ENCODE data around the gene HMG20A. TPM values are rescaled to one million over a fixed set of nuclear protein-coding genes. Genes with fewer than 3 reads are reported as not detected.

The HMG20A gene
- total RNA-seq, 4 donors from 2014 or later, result 33.1 to 48.7 (median 40.5) TPM

DNA sequence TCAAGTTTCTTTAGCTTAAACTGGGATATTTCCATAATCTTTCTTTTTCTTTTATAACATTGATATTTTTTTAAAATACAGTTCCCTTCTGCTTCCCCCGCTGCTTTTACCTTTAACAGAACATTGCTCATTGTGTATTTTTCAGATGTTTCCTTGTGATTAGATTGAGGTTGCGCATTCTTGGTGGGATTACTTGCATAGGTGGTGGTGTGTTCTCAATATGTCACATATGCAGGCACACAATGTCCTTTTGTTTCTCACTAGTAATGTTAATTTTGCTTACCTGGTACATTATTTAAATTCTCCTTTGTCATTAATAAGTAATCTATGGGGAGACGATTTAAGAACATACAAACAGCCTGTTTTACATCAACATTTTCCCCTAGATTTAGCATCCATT is 48.2 kb downstream of the HMG20A start:
- TF ChIP-seq CTCF (IDR thresholded peaks at IDR 0.05) (no peak), POLR2A (IDR thresholded peaks at IDR 0.05) (no peak)
- no peaks in the 10 kb centered on the region for H3K27me3 ChIP-seq
- no peak for DNase-seq
- H3K4me1 ChIP-seq, result peaks cover 6 to 8% of the 10 kb centered on the region in 2 donors
- peaks cover 18 to 20% of the 10 kb centered on the region in 2 donors for H3K36me3 ChIP-seq
- no peak overlapping the region for H3K27ac ChIP-seq
- no peaks in the 10 kb centered on the region for H3K9me3 ChIP-seq
- H3K4me3 ChIP-seq (replicated peaks in 1 of 3), result no peak overlapping the region
- 88 to 96% methylated on average over 3 of the region's 3 CpGs for WGBS, 2 donors
- intact Hi-C loops (cut with DNase I), result no loop called here

DNA sequence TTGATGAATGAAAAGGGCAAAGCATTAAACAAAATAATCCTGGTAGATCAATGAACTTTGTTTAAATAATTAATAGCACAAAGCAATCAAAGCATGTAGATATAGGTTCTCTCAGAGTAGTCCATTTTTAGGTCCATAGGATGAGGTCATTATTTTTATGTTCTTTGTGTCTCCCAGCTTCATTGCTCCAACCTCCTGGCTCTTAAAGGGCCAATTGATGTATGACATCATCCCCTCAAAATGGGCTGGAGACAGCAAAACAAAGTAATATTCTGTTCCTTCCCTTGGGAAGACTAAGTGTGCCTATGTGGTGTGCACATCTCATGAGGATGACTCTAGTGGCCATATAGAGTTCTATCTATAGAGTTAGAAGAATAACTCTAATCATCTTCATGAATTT is 49.5 kb downstream of the HMG20A start:
- TF ChIP-seq CTCF (IDR thresholded peaks at IDR 0.05) (no peak), POLR2A (IDR thresholded peaks at IDR 0.05) (no peak)
- Histone ChIP-seq H3K27ac (no peak overlapping the region), H3K27me3 (no peaks in the 10 kb centered on the region), H3K4me1 (peaks cover 17 to 18% of the 10 kb centered on the region in 2 donors), H3K36me3 (peaks cover 18 to 20% of the 10 kb centered on the region in 2 donors), H3K9me3 (no peaks in the 10 kb centered on the region), H3K4me3 (replicated peaks in 1 of 3) (no peak overlapping the region)
- no peak for DNase-seq
- intact Hi-C loops (cut with DNase I), result no loop called here

DNA sequence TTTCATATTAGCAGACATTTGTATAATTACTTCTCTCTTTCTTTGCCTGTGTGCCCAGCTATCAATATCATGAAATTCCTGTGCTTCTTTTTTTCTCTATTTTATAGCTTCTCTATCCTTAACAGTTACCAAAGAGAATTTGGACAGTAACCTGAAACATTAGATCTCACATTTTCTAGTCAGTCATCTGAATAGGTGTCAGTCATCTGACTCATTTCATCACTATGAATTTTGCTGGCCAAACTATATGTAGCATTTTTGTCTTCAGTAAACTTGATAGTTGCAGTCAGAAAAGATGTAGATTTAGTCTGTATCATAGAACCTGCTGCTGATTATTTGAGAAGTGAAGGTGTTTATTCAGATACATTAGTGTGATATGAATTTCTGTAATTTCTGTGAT is 52.6 kb downstream of the HMG20A start:
- DNase-seq, result no peak
- Histone ChIP-seq H3K36me3 (peaks cover 8 to 9% of the 10 kb centered on the region in 2 donors), H3K9me3 (no peaks in the 10 kb centered on the region), H3K4me3 (replicated peaks in 1 of 3) (no peak overlapping the region), H3K27ac (peak overlapping the region; percentile 68 to 84 (median 81)), H3K27me3 (no peaks in the 10 kb centered on the region), H3K4me1 (peaks cover 25 to 29% of the 10 kb centered on the region in 2 donors)
- intact Hi-C loops (cut with DNase I), result no loop called here
- TF ChIP-seq CTCF (IDR thresholded peaks at IDR 0.05) (no peak), POLR2A (IDR thresholded peaks at IDR 0.05) (no peak)

DNA sequence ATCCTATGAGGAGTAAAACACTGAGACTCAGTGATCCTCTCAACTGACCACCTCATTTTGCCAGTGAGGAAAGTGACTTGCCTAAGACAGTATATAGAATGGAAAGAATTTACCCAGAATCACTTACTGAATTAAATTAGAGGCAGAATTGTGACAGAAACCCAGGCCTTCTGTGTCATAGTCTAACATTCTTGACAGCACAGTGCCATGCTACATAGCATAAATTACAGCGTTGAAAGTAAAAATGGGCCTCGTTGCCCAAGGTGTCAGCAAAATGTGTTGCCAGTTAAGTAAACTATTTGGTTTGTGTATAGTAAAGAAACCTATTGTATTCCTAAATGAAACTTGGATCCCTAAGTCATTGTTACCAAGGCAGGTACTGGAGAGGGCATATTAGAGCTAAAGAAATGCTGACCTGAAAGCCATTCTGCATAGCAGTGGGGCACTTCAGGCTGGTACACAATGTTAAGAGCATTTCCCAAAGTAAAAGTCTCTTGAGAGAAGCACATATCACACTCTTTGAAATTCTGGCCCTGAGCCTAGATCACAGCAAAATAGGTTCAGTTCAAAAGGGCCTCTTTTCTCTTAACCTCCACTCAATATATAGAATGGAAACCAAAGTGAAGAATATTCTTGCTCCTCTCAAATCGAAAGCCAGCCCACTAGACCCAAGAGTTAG is 53.8 kb downstream of the HMG20A start:
- TF ChIP-seq POLR2A (IDR thresholded peaks at IDR 0.05) (peak in 1 of 2 donors; percentile 8), CTCF (IDR thresholded peaks at IDR 0.05) (peak in 1 of 6 experiments; percentile 7)
- peaks cover 25 to 29% of the 10 kb centered on the region in 2 donors for H3K4me1 ChIP-seq
- no peaks in the 10 kb centered on the region for H3K27me3 ChIP-seq
- H3K36me3 ChIP-seq, result peaks cover 14 to 15% of the 10 kb centered on the region in 2 donors
- no peaks in the 10 kb centered on the region for H3K9me3 ChIP-seq
- peak overlapping the region; percentile 68 to 84 (median 81) for H3K27ac ChIP-seq
- WGBS, 2 donors, result 38 to 40% methylated on average over 3 of the region's 3 CpGs
- intact Hi-C loops (cut with DNase I), result no loop called here
- DNase-seq, result peak; percentile 62 to 70
- no peak overlapping the region for H3K4me3 ChIP-seq (replicated peaks in 1 of 3)

DNA sequence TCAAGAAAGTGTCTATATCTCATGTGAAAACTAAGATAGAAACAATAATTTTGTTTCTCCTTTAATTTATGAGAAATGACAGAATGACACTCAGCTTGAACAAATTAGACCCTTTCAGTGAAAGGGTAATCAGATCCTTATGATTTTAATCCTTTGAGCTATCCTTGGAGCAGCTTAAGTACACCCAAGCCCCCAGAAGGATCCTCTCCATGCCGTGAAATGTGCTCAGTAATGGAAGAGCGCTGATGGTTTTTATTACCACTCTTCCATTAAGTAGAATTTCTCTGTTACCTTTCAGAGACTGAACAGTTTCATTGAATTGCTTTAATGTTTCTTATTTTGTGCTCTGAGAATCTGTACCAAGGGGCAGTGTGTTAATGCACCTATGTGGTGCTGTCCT is 54.3 kb downstream of the HMG20A start:
- H3K27me3 ChIP-seq, result no peaks in the 10 kb centered on the region
- H3K4me1 ChIP-seq, result peaks cover 25 to 29% of the 10 kb centered on the region in 2 donors
- no peak overlapping the region for H3K4me3 ChIP-seq (replicated peaks in 1 of 3)
- no peak for DNase-seq
- H3K9me3 ChIP-seq, result no peaks in the 10 kb centered on the region
- peaks cover 19 to 20% of the 10 kb centered on the region in 2 donors for H3K36me3 ChIP-seq
- 60 to 71% methylated on average over 2 of the region's 2 CpGs for WGBS, 2 donors
- H3K27ac ChIP-seq, result peak overlapping the region; percentile 68 to 84 (median 81)
- TF ChIP-seq POLR2A (IDR thresholded peaks at IDR 0.05) (no peak), CTCF (IDR thresholded peaks at IDR 0.05) (no peak)
- intact Hi-C loops (cut with DNase I), result no loop called here

Measured in thyroid gland (tissue), 4 donors.